Measurements from ENCODE around the gene GOLPH3L.

The GOLPH3L gene

GRCh38 chr1:150708595-150708994 lies 11.6 kb upstream of the GOLPH3L start:
- no peaks in the 10 kb centered on the region for H3K36me3 ChIP-seq (ENCODE audit: control insufficient read depth in 2 of 2, insufficient read depth in 1 of 2, low read length in 2 of 2)
- ChIA-PET CTCF (no interaction called here), POLR2A (no interaction called here)
- H3K27ac ChIP-seq (ENCODE audit: extremely low read depth, low read depth, low read length) = no peak overlapping the region
- TF ChIP-seq GLI2 (tag by site-specific recombination; IDR thresholded peaks at IDR 0.05; ENCODE audit: borderline replicate concordance, low read depth) (no peak), ZNF155 (tag by site-specific recombination; IDR thresholded peaks at IDR 0.05) (no peak), REPIN1 (tag by site-specific recombination; IDR thresholded peaks at IDR 0.05; ENCODE audit: low read depth) (no peak), ZBTB6 (tag by site-specific recombination; IDR thresholded peaks at IDR 0.05) (no peak), ZNF501 (tag by site-specific recombination; IDR thresholded peaks at IDR 0.05) (no peak), ZNF341 (tag by site-specific recombination; IDR thresholded peaks at IDR 0.05; ENCODE audit: low read depth) (no peak), PRDM10 (tag by site-specific recombination; IDR thresholded peaks at IDR 0.05) (no peak), ZNF114 (tag by site-specific recombination; IDR thresholded peaks at IDR 0.05) (no peak), ZNF513 (tag by site-specific recombination; IDR thresholded peaks at IDR 0.05) (no peak), GLI4 (tag by site-specific recombination; IDR thresholded peaks at IDR 0.05) (no peak), GLIS2 (tag by site-specific recombination; IDR thresholded peaks at IDR 0.05) (no peak), HOXA7 (CRISPR knock-in tag; IDR thresholded peaks at IDR 0.05; ENCODE audit: borderline replicate concordance) (no peak), GFI1B (tag by site-specific recombination; IDR thresholded peaks at IDR 0.05) (no peak), ZNF274 (IDR thresholded peaks at IDR 0.05; ENCODE audit: low read length) (no peak), ZNF274 (tag by site-specific recombination; IDR thresholded peaks at IDR 0.05; ENCODE audit: borderline replicate concordance) (no peak), ZNF843 (tag by site-specific recombination; IDR thresholded peaks at IDR 0.05) (no peak), ZFP3 (tag by site-specific recombination; IDR thresholded peaks at IDR 0.05; ENCODE audit: low read depth) (no peak), ZNF148 (tag by site-specific recombination; IDR thresholded peaks at IDR 0.05; ENCODE audit: borderline replicate concordance) (no peak), HOXC10 (CRISPR knock-in tag; IDR thresholded peaks at IDR 0.05) (no peak)
- H3K4me1 ChIP-seq (ENCODE audit: control insufficient read depth, insufficient read depth, low read length) = no peaks in the 10 kb centered on the region
- no peaks in the 10 kb centered on the region for H3K9me3 ChIP-seq (ENCODE audit: control insufficient read depth, insufficient read depth, low read depth, low read length)
- H3K4me3 ChIP-seq (ENCODE audit: low read depth, low read length) = no peak overlapping the region

Data from HEK293 (cell line).